Lower leg skin (tissue), 3 donors: ENCODE results near the gene HERPUD2.

Experiments
- CTCF ChIP-seq, 3 donors: fragments of 450-650 bp; IDR thresholded peaks; one replicate each; pipeline ENCODE4 v1.5.1; 2016; ENCODE audit warnings: antibody characterized with exemption in 3 of 3, mild to moderate bottlenecking in 3 of 3, moderate library complexity in 2 of 3
- POLR2A ChIP-seq, 2 donors: fragments of 450-650 bp; IDR thresholded peaks; one replicate each; pipeline ENCODE4 v1.6.1; 2016 to 2017; ENCODE audit warnings: antibody characterized with exemption in 2 of 2, mild to moderate bottlenecking in 1 of 2, moderate library complexity in 1 of 2

GRCh38 chr7:35657125-35657524, 37.8 kb downstream of the HERPUD2 start:
- TF ChIP-seq CTCF (IDR thresholded peaks at IDR 0.05) (no peak), POLR2A (IDR thresholded peaks at IDR 0.05) (no peak)
